GM12878 (cell line): ENCODE data around the gene GRAMD1B. TPM values are rescaled to one million over a fixed set of nuclear protein-coding genes. Genes with fewer than 3 reads are reported as not detected.
"Not testable (repeated sequence)": the region's sequence is repeated elsewhere in the genome, so short reads cannot be mapped to it uniquely, and the experiment has no call there.

ENCODE experiments used
- ATAC-seq: fragments of 200-7000 bp; cut with Tn5 transposase; 3 replicates; pipeline ENCODE4 v1.9.1; 2020; ENCODE audit warnings: mild to moderate bottlenecking, moderate library complexity
- BruUV-seq: library from RNA; stranded (reverse); fragments of 400-500 nt; replicated peaks from 2 replicates; lab custom pipeline; 2021; lab: Mats Ljungman, UMichigan
- CTCF ChIA-PET: fragments of 300-600 bp; sonication (Branson Sonifier 250); formaldehyde crosslinking; extraction: SDS; loops from one replicate; lab custom pipeline; 2021; ENCODE audit warnings: inconsistent platforms; lab: Yijun Ruan, JAX
- POLR2A ChIA-PET: fragments of 350-600 bp; formaldehyde crosslinking; extraction: SDS; loops from one replicate; lab custom pipeline; 2021; ENCODE audit warnings: inconsistent platforms; lab: Charles Lee
- RAD21 ChIA-PET: fragments of 300-600 bp; sonication (Branson Sonifier 250); formaldehyde crosslinking; loops from one replicate; lab custom pipeline; 2023; ENCODE audit warnings: antibody characterized with exemption; ENCODE audit not compliant: unreplicated experiment; lab: Charles Lee
- SMC1A ChIA-PET: fragments of 300-600 bp; sonication (Branson Sonifier 250); formaldehyde crosslinking; loops from one replicate; lab custom pipeline; 2023; ENCODE audit not compliant: unreplicated experiment, uncharacterized antibody; lab: Charles Lee
- DNase-seq: peaks from one replicate; pipeline ENCODE4 v3.0.0-alpha.2; 2011; ENCODE audit warnings: low read depth, low spot score
- FAIRE-seq: peaks from 3 replicates; lab custom pipeline; 2011; peaks lifted over from hg19 to GRCh38; lab: Jason Lieb, UNC
- H2AFZ ChIP-seq: 2 replicates; pipeline ENCODE4 v1.6.0; 2011; ENCODE audit warnings: low read depth, low read length, control low read depth; ENCODE audit not compliant: control insufficient read depth
- H3K27ac ChIP-seq: 2 replicates; pipeline ENCODE4 v1.5.1; 2011; ENCODE audit warnings: control low read depth; ENCODE audit not compliant: control insufficient read depth, insufficient read depth
- H3K27me3 ChIP-seq, 2 experiments: replicated peaks in 1 of 2; 2 replicates each; pipeline versions ENCODE4 v1.6.0 to v1.6.1; 2011; ENCODE audit warnings: low read length in 1 of 2; ENCODE audit not compliant: control insufficient read depth in 2 of 2, insufficient read depth in 2 of 2
- H3K36me3 ChIP-seq, 2 experiments: 2 replicates each; pipeline ENCODE4 v1.5.1; 2011; ENCODE audit warnings: low read length in 1 of 2; ENCODE audit not compliant: control insufficient read depth in 2 of 2, insufficient read depth in 2 of 2
- H3K4me1 ChIP-seq: 2 replicates; pipeline ENCODE4 v1.6.1; 2011; ENCODE audit warnings: mild to moderate bottlenecking, low read length, moderate library complexity, mixed read lengths; ENCODE audit not compliant: control insufficient read depth, insufficient read depth
- H3K4me2 ChIP-seq: 2 replicates; pipeline ENCODE4 v1.6.0; 2011; ENCODE audit warnings: control low read depth; ENCODE audit not compliant: control insufficient read depth, insufficient read depth
- H3K4me3 ChIP-seq: fragments of 200-600 bp; sonication (generic); 2 replicates; pipeline ENCODE4 v1.5.1; 2016
- H3K79me2 ChIP-seq: 2 replicates; pipeline ENCODE4 v1.6.0; 2011; ENCODE audit warnings: low read length; ENCODE audit not compliant: control insufficient read depth, insufficient read depth
- H3K9ac ChIP-seq: 2 replicates; pipeline ENCODE4 v1.8.0; 2011; ENCODE audit warnings: low read length, control low read depth, mixed read lengths; ENCODE audit not compliant: control insufficient read depth, insufficient read depth
- H3K9me3 ChIP-seq: replicated peaks from 3 replicates; pipeline ENCODE4 v1.5.1; 2011; ENCODE audit warnings: mild to moderate bottlenecking, low read length; ENCODE audit not compliant: control insufficient read depth, insufficient read depth
- H4K20me1 ChIP-seq: 2 replicates; pipeline ENCODE4 v1.6.0; 2011; ENCODE audit not compliant: control insufficient read depth, insufficient read depth
- WGBS: methylation state at CpG from one replicate; pipeline ENCODE4 v1.1.6; 2016; ENCODE audit warnings: low lambda C conversion rate; ENCODE audit not compliant: insufficient replicate concordance, insufficient coverage; ENCODE audit errors: missing lambda C conversion rate; 5-methylcytosine and 5-hydroxymethylcytosine counted together
- in situ Hi-C: fragments of 300-500 bp; cut with MboI; formaldehyde crosslinking; loops from 9 replicates; pipeline ENCODE4 v1.14.3; 2018; ENCODE audit warnings: mixed read lengths
- intact Hi-C: fragments of 100-400 bp; cut with micrococcal nuclease; formaldehyde crosslinking; loops from one replicate; pipeline ENCODE4 v1.14.2; 2022; ENCODE audit not compliant: unreplicated experiment
- polyA plus RNA-seq, 11 experiments: library from polyadenylated mRNA; depleted of rRNA in 4 of 11; unstranded in 6 of 11; stranded (reverse) in 5 of 11; fragments of >200 nt; fragmentation: Nextera tagmentation in 4 of 11; fragmentation: Illumina TruSeq in 1 of 11; extraction: Ambion mirVana in 4 of 11; extraction: Trizol in 1 of 11; gene quantifications; 1 replicate in 1 of 11; 2 replicates in 10 of 11; pipeline versions ENCODE4 v1.2.1 to v1.2.3, GENCODE V29; 2011 to 2016; ENCODE audit warnings: inconsistent platforms in 2 of 11, missing spikeins in 2 of 11, low read depth in 1 of 11
- total RNA-seq, 4 experiments: library from RNA; depleted of rRNA in 3 of 4; stranded (reverse); fragments of >200 nt in 3 of 4; fragmentation: Illumina TruSeq in 1 of 4; extraction: Trizol in 1 of 4; gene quantifications; 2 replicates each; pipeline versions ENCODE4 v1.2.1 to v1.2.3, GENCODE V29; 2013 to 2021

GRAMD1B gene
- total and polyA plus RNA-seq, 10 of the 15 experiments (the other 5 are each of a cell fraction or from before 2014, with no cell fraction given): 1.9 to 49.1 (median 26.9) TPM

GRCh38 chr11:123465667-123466066 is 35.6 kb downstream of the GRAMD1B start:
- ChIA-PET SMC1A (interaction anchor here (1.0 to 2.2 kb wide), 3 partner anchors 13 to 58 kb away, joined by 3 to 11 read pairs (median 5); no protein-coding TSS in a partner anchor), CTCF (interaction anchor here (0.6 to 3.7 kb wide), 2 partner anchors 13 to 27 kb away, joined by 3 to 14 read pairs; no protein-coding TSS in a partner anchor), RAD21 (interaction anchor here (0.6 to 1.7 kb wide), 2 partner anchors 13 to 79 kb away, joined by 4 read pairs; no protein-coding TSS in a partner anchor)
- H3K27ac ChIP-seq, DNase-seq, H3K4me1 ChIP-seq, H3K27me3 ChIP-seq, in situ Hi-C loops, H3K79me2 ChIP-seq, intact Hi-C loops, POLR2A ChIA-PET, H3K36me3 ChIP-seq, H3K9ac ChIP-seq, H3K4me2 ChIP-seq, H3K4me3 ChIP-seq, H2AFZ ChIP-seq, ATAC-seq, BruUV-seq, H4K20me1 ChIP-seq, FAIRE-seq, H3K9me3 ChIP-seq: not testable (repeated sequence)
- WGBS: 67% methylated on average over 8 of the region's 8 CpGs

GRCh38 chr11:123466172-123466571 is 36.1 kb downstream of the GRAMD1B start:
- H3K4me3 ChIP-seq, ATAC-seq, H3K4me2 ChIP-seq, BruUV-seq, H3K9me3 ChIP-seq, H3K27ac ChIP-seq, H3K4me1 ChIP-seq, H3K9ac ChIP-seq, H4K20me1 ChIP-seq, intact Hi-C loops, H3K79me2 ChIP-seq, H3K27me3 ChIP-seq, H2AFZ ChIP-seq, DNase-seq, FAIRE-seq, POLR2A ChIA-PET, in situ Hi-C loops, H3K36me3 ChIP-seq: not testable (repeated sequence)
- 0% methylated on average over 1 of the region's 1 CpG for WGBS
- SMC1A ChIA-PET: interaction anchor here (2.1 to 2.2 kb wide), 2 partner anchors 12 to 58 kb away, joined by 5 to 11 read pairs; no protein-coding TSS in a partner anchor
- CTCF ChIA-PET: interaction anchor here (0.6 to 3.7 kb wide), 5 partner anchors 12 to 161 kb away, joined by 3 to 14 read pairs (median 4); no protein-coding TSS in a partner anchor
- RAD21 ChIA-PET: interaction anchor here (0.6 to 1.7 kb wide), 3 partner anchors 13 to 80 kb away, joined by 3 to 4 read pairs (median 4); no protein-coding TSS in a partner anchor
